K562 (cell line): ENCODE measurements around the gene ZNF487. TPM values are rescaled to one million over a fixed set of nuclear protein-coding genes. Genes with fewer than 3 reads are reported as not detected.

ENCODE experiments used
- BMI1 ChIP-seq: fragments of 150-350 bp; IDR thresholded peaks from 2 replicates; pipeline ENCODE4 v1.6.1; 2014; ENCODE audit warnings: low read length
- ZNF212 ChIP-seq: fragments of 450-650 bp; formaldehyde crosslinking; IDR thresholded peaks from 2 replicates; pipeline ENCODE4 v1.4.0; 2020; ENCODE audit warnings: mild to moderate bottlenecking
- ZNF347 ChIP-seq: fragments of 450-650 bp; formaldehyde crosslinking; IDR thresholded peaks from 2 replicates; pipeline ENCODE4 v1.4.0; 2020; ENCODE audit warnings: low read depth, mild to moderate bottlenecking, moderate library complexity
- ZNF77 ChIP-seq: fragments of 250-450 bp; sonication (Bioruptor Pico); IDR thresholded peaks from 2 replicates; pipeline ENCODE4 v1.5.0; 2020
- polyA plus RNA-seq, 8 experiments: library from polyadenylated mRNA; depleted of rRNA in 4 of 8; stranded (reverse) in 5 of 8; unstranded in 3 of 8; fragments of >200 nt; fragmentation: Nextera tagmentation in 2 of 8; fragmentation: Illumina TruSeq in 1 of 8; extraction: Ambion mirVana in 2 of 8; extraction: Trizol in 1 of 8; gene quantifications; 2 replicates each; pipeline versions ENCODE4 v1.2.1 to v1.2.3, GENCODE V29; 2011 to 2014; ENCODE audit warnings: inconsistent platforms in 1 of 8, missing spikeins in 1 of 8
- total RNA-seq, 7 experiments: library from RNA; depleted of rRNA in 6 of 7; stranded (reverse); fragments of >200 nt in 6 of 7; fragmentation: Illumina TruSeq in 2 of 7; extraction: Trizol in 2 of 7; gene quantifications; 2 replicates each; pipeline versions ENCODE4 v1.2.1 to v1.2.3, GENCODE V29; 2011 to 2021; ENCODE audit warnings: low replicate concordance in 1 of 7
- TF ChIP-seq, protein P1 (sequence below): fragments of 250-450 bp; sonication (Bioruptor Pico); IDR thresholded peaks from 2 replicates; pipeline ENCODE4 v1.4.0; 2020
- TF ChIP-seq, protein P2 (sequence below): IDR thresholded peaks from 2 replicates; pipeline ENCODE4 v1.6.1; 2011; ENCODE audit not compliant: insufficient read length; ENCODE audit errors: extremely low read depth
- TF ChIP-seq, protein P3 (sequence below), 2 experiments: IDR thresholded peaks in 1 of 2; conservative IDR thresholded peaks in 1 of 2; 2 replicates each; pipeline ENCODE4 v1.6.1; 2016; ENCODE audit warnings: low read depth in 2 of 2, mild to moderate bottlenecking in 1 of 2, missing compliant biosample characterization in 1 of 2, missing genetic modification characterization in 1 of 2, moderate library complexity in 1 of 2
- TF ChIP-seq, protein P4 (sequence below), 2 experiments: fragments of 150-350 bp in 1 of 2; IDR thresholded peaks; 2 replicates each; pipeline ENCODE4 v1.6.1; 2012 to 2016; ENCODE audit warnings: low read depth in 2 of 2, low read length in 2 of 2, mild to moderate bottlenecking in 1 of 2, moderate library complexity in 1 of 2
- TF ChIP-seq, protein P5 (sequence below): sonication (generic); formaldehyde crosslinking; IDR thresholded peaks from 2 replicates; pipeline ENCODE4 v1.8.0; 2022; ENCODE audit warnings: missing genetic modification reagents, mild to moderate bottlenecking, borderline replicate concordance

Gene ZNF487
- total and polyA plus RNA-seq, 9 of the 15 experiments (the other 6 are each of a cell fraction or from before 2014, with no cell fraction given) = 1.9 to 6.5 (median 4.2) TPM

DNA sequence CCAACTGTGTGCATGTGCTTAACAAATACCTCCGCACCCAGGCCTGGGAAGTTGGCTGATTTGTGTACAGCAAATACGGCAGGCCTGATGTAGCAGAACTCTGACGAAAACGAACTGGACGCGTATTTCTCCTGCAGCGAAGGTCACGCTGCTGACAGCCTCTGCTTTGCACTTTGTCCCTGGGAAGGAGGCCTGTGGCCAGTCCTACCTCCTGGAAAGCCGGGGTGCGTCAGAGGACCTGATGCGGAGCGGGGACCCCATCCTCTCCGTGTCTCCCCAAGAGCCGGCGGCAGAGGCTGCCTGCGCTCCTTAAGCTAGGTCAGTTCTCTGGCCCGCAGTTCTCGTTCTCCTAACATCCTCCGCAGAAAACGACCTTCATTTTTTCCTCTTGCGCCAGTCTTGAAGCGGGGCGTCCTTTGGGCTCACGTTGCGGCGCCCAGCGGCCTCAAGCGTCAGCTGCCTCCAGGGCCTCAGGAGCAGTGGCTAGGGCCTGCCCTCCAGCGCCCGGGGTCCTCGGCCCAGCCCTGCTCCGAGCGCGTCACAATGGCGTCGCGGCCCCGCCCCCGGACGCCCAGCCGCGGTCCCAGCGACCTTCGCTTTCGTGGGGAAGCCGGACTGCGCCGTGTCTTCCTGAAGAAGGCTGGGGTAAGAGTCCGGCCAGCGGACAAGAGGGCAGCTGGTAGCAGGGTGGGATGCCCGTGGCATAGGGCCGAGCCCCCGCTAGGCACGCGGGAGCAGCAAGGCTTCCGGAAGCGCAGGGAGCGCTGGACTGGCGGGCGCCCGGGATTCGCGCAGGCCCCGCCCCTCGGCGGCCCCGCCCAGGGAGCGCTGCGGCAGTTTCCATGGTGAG is at the start of gene ZNF487 (continued):
- TF ChIP-seq, protein P1, sequence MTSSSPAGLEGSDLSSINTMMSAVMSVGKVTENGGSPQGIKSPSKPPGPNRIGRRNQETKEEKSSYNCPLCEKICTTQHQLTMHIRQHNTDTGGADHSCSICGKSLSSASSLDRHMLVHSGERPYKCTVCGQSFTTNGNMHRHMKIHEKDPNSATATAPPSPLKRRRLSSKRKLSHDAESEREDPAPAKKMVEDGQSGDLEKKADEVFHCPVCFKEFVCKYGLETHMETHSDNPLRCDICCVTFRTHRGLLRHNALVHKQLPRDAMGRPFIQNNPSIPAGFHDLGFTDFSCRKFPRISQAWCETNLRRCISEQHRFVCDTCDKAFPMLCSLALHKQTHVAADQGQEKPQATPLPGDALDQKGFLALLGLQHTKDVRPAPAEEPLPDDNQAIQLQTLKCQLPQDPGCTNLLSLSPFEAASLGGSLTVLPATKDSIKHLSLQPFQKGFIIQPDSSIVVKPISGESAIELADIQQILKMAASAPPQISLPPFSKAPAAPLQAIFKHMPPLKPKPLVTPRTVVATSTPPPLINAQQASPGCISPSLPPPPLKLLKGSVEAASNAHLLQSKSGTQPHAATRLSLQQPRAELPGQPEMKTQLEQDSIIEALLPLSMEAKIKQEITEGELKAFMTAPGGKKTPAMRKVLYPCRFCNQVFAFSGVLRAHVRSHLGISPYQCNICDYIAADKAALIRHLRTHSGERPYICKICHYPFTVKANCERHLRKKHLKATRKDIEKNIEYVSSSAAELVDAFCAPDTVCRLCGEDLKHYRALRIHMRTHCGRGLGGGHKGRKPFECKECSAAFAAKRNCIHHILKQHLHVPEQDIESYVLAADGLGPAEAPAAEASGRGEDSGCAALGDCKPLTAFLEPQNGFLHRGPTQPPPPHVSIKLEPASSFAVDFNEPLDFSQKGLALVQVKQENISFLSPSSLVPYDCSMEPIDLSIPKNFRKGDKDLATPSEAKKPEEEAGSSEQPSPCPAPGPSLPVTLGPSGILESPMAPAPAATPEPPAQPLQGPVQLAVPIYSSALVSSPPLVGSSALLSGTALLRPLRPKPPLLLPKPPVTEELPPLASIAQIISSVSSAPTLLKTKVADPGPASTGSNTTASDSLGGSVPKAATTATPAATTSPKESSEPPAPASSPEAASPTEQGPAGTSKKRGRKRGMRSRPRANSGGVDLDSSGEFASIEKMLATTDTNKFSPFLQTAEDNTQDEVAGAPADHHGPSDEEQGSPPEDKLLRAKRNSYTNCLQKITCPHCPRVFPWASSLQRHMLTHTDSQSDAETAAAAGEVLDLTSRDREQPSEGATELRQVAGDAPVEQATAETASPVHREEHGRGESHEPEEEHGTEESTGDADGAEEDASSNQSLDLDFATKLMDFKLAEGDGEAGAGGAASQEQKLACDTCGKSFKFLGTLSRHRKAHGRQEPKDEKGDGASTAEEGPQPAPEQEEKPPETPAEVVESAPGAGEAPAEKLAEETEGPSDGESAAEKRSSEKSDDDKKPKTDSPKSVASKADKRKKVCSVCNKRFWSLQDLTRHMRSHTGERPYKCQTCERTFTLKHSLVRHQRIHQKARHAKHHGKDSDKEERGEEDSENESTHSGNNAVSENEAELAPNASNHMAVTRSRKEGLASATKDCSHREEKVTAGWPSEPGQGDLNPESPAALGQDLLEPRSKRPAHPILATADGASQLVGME (CRISPR knock-in tag) = peak; percentile 60
- TF ChIP-seq ZNF212 (CRISPR knock-in tag) = no peak
- TF ChIP-seq, protein P2, sequence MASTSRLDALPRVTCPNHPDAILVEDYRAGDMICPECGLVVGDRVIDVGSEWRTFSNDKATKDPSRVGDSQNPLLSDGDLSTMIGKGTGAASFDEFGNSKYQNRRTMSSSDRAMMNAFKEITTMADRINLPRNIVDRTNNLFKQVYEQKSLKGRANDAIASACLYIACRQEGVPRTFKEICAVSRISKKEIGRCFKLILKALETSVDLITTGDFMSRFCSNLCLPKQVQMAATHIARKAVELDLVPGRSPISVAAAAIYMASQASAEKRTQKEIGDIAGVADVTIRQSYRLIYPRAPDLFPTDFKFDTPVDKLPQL = no peak
- TF ChIP-seq, protein P3, sequence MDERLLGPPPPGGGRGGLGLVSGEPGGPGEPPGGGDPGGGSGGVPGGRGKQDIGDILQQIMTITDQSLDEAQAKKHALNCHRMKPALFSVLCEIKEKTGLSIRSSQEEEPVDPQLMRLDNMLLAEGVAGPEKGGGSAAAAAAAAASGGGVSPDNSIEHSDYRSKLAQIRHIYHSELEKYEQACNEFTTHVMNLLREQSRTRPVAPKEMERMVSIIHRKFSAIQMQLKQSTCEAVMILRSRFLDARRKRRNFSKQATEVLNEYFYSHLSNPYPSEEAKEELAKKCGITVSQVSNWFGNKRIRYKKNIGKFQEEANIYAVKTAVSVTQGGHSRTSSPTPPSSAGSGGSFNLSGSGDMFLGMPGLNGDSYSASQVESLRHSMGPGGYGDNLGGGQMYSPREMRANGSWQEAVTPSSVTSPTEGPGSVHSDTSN (CRISPR knock-in tag; IDR thresholded peaks at IDR 0.05; ENCODE audit: low read depth) = no peak
- TF ChIP-seq, protein P3 (tag; conservative IDR thresholded peaks at IDR 0.05; ENCODE audit: low read depth) = no peak
- no peak for TF ChIP-seq ZNF77 (CRISPR knock-in tag)
- TF ChIP-seq, protein P4, sequence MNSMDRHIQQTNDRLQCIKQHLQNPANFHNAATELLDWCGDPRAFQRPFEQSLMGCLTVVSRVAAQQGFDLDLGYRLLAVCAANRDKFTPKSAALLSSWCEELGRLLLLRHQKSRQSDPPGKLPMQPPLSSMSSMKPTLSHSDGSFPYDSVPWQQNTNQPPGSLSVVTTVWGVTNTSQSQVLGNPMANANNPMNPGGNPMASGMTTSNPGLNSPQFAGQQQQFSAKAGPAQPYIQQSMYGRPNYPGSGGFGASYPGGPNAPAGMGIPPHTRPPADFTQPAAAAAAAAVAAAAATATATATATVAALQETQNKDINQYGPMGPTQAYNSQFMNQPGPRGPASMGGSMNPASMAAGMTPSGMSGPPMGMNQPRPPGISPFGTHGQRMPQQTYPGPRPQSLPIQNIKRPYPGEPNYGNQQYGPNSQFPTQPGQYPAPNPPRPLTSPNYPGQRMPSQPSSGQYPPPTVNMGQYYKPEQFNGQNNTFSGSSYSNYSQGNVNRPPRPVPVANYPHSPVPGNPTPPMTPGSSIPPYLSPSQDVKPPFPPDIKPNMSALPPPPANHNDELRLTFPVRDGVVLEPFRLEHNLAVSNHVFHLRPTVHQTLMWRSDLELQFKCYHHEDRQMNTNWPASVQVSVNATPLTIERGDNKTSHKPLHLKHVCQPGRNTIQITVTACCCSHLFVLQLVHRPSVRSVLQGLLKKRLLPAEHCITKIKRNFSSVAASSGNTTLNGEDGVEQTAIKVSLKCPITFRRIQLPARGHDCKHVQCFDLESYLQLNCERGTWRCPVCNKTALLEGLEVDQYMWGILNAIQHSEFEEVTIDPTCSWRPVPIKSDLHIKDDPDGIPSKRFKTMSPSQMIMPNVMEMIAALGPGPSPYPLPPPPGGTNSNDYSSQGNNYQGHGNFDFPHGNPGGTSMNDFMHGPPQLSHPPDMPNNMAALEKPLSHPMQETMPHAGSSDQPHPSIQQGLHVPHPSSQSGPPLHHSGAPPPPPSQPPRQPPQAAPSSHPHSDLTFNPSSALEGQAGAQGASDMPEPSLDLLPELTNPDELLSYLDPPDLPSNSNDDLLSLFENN (IDR thresholded peaks at IDR 0.05; ENCODE audit: low read depth in 2 of 2, low read length in 2 of 2) = peak in 1 of 2 experiments; percentile 50; a peak in 1 of 4 replicates
- TF ChIP-seq, protein P5, sequence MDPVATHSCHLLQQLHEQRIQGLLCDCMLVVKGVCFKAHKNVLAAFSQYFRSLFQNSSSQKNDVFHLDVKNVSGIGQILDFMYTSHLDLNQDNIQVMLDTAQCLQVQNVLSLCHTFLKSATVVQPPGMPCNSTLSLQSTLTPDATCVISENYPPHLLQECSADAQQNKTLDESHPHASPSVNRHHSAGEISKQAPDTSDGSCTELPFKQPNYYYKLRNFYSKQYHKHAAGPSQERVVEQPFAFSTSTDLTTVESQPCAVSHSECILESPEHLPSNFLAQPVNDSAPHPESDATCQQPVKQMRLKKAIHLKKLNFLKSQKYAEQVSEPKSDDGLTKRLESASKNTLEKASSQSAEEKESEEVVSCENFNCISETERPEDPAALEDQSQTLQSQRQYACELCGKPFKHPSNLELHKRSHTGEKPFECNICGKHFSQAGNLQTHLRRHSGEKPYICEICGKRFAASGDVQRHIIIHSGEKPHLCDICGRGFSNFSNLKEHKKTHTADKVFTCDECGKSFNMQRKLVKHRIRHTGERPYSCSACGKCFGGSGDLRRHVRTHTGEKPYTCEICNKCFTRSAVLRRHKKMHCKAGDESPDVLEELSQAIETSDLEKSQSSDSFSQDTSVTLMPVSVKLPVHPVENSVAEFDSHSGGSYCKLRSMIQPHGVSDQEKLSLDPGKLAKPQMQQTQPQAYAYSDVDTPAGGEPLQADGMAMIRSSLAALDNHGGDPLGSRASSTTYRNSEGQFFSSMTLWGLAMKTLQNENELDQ = 0 out of 2 replicates have a peak, but pooled peaks have one; percentile 43
- TF ChIP-seq BMI1 = no peak
- no peak for TF ChIP-seq ZNF347 (CRISPR knock-in tag)
